ENCODE measurements around the gene MYO1D. TPM values are rescaled to one million over a fixed set of nuclear protein-coding genes. Genes with fewer than 3 reads are reported as not detected.
"Not testable (repeated sequence)": the region's sequence is repeated elsewhere in the genome, so short reads cannot be mapped to it uniquely, and the experiment has no call there.

Gene MYO1D
- total RNA-seq, 2 donors from 2014 or later: 14.7 to 22.6 TPM

- H3K27me3 Mint-ChIP-seq (ENCODE audit: low read depth): no peaks in the 10 kb centered on the region
- H3K9me3 Mint-ChIP-seq: no peaks in the 10 kb centered on the region
- ATAC-seq (replicated peaks in 1 of 2) (no peak), DNase-seq (no peak)
- no peak overlapping the region for H3K4me3 Mint-ChIP-seq
- H3K36me3 Mint-ChIP-seq (ENCODE audit: insufficient read depth in 2 of 2): peaks cover 15 to 44% of the 10 kb centered on the region in 2 donors
- peaks cover 31% of the 10 kb centered on the region for H3K4me1 Mint-ChIP-seq (ENCODE audit: low read depth)
- H3K27ac Mint-ChIP-seq: peak overlapping the region; percentile 36
These were observed 423.6 kb downstream of the MYO1D start for GRCh38 chr17:32453370-32453769.

GRCh38 chr17:32452281-32452680, 424.6 kb downstream of the MYO1D start:
- Mint-ChIP-seq H3K4me3 (no peak overlapping the region), H3K27me3 (ENCODE audit: low read depth) (no peaks in the 10 kb centered on the region), H3K36me3 (ENCODE audit: insufficient read depth in 2 of 2) (peaks cover 16 to 40% of the 10 kb centered on the region in 2 donors), H3K9me3 (no peaks in the 10 kb centered on the region), H3K27ac (peak overlapping the region; percentile 90), H3K4me1 (ENCODE audit: low read depth) (peaks cover 27% of the 10 kb centered on the region)
- DNase-seq (no peak), ATAC-seq (replicated peaks in 1 of 2) (no peak)

- H3K4me3 Mint-ChIP-seq: no peak overlapping the region
- no peaks in the 10 kb centered on the region for H3K27me3 Mint-ChIP-seq (ENCODE audit: low read depth)
- peak overlapping the region; percentile 90 for H3K27ac Mint-ChIP-seq
- DNase-seq (no peak), ATAC-seq (replicated peaks in 1 of 2) (no peak)
- H3K4me1 Mint-ChIP-seq (ENCODE audit: low read depth): peaks cover 27% of the 10 kb centered on the region
- no peaks in the 10 kb centered on the region for H3K9me3 Mint-ChIP-seq
- peaks cover 19 to 43% of the 10 kb centered on the region in 2 donors for H3K36me3 Mint-ChIP-seq (ENCODE audit: insufficient read depth in 2 of 2)
These were observed 425.0 kb downstream of the MYO1D start for GRCh38 chr17:32451879-32452278.

- H3K27ac Mint-ChIP-seq: peak overlapping the region; percentile 94
- peaks cover 22 to 46% of the 10 kb centered on the region in 2 donors for H3K36me3 Mint-ChIP-seq (ENCODE audit: insufficient read depth in 2 of 2)
- H3K4me1 Mint-ChIP-seq (ENCODE audit: low read depth): peaks cover 41% of the 10 kb centered on the region
- not testable (repeated sequence) for DNase-seq; H3K4me3 Mint-ChIP-seq; H3K9me3 Mint-ChIP-seq; ATAC-seq (replicated peaks in 1 of 2); H3K27me3 Mint-ChIP-seq (ENCODE audit: low read depth)
These were observed 426.5 kb downstream of the MYO1D start for GRCh38 chr17:32450379-32450778.

GRCh38 chr17:32449963-32450362, 427.0 kb downstream of the MYO1D start:
- no peaks in the 10 kb centered on the region for H3K9me3 Mint-ChIP-seq
- DNase-seq (no peak), ATAC-seq (replicated peaks in 1 of 2) (no peak)
- peak overlapping the region; percentile 70 for H3K27ac Mint-ChIP-seq
- peaks cover 40% of the 10 kb centered on the region for H3K4me1 Mint-ChIP-seq (ENCODE audit: low read depth)
- H3K36me3 Mint-ChIP-seq (ENCODE audit: insufficient read depth in 2 of 2): peaks cover 21 to 44% of the 10 kb centered on the region in 2 donors
- no peak overlapping the region for H3K4me3 Mint-ChIP-seq
- no peaks in the 10 kb centered on the region for H3K27me3 Mint-ChIP-seq (ENCODE audit: low read depth)

GRCh38 chr17:32446949-32447348, 430.0 kb downstream of the MYO1D start:
- no peak for ATAC-seq (replicated peaks in 1 of 2)
- Mint-ChIP-seq H3K36me3 (ENCODE audit: insufficient read depth in 2 of 2) (peaks cover 18 to 27% of the 10 kb centered on the region in 2 donors), H3K4me3 (peak overlapping the region; percentile 96 to 97), H3K4me1 (ENCODE audit: low read depth) (peaks cover 40% of the 10 kb centered on the region), H3K27ac (peak overlapping the region; percentile 97), H3K27me3 (ENCODE audit: low read depth) (peaks cover 6% of the 10 kb centered on the region), H3K9me3 (no peaks in the 10 kb centered on the region)
- no peak for DNase-seq

GRCh38 chr17:32445971-32446370, 431.0 kb downstream of the MYO1D start:
- Mint-ChIP-seq H3K9me3 (no peaks in the 10 kb centered on the region), H3K27ac (peak overlapping the region; percentile 97), H3K27me3 (ENCODE audit: low read depth) (peaks cover 9% of the 10 kb centered on the region), H3K4me1 (ENCODE audit: low read depth) (peaks cover 44% of the 10 kb centered on the region), H3K4me3 (peak overlapping the region; percentile 96 to 97), H3K36me3 (ENCODE audit: insufficient read depth in 2 of 2) (peaks cover 18 to 25% of the 10 kb centered on the region in 2 donors)
- DNase-seq (no peak), ATAC-seq (replicated peaks in 1 of 2) (no peak)

GRCh38 chr17:32445497-32445896, 431.4 kb downstream of the MYO1D start:
- no peaks in the 10 kb centered on the region for H3K9me3 Mint-ChIP-seq
- H3K27ac Mint-ChIP-seq: peak overlapping the region; percentile 97
- H3K4me1 Mint-ChIP-seq (ENCODE audit: low read depth): peaks cover 48% of the 10 kb centered on the region
- peaks cover 10% of the 10 kb centered on the region for H3K27me3 Mint-ChIP-seq (ENCODE audit: low read depth)
- no peak for DNase-seq
- ATAC-seq (replicated peaks in 1 of 2): no peak
- peaks cover 16 to 20% of the 10 kb centered on the region in 2 donors for H3K36me3 Mint-ChIP-seq (ENCODE audit: insufficient read depth in 2 of 2)
- H3K4me3 Mint-ChIP-seq: peak overlapping the region; percentile 96 to 97

GRCh38 chr17:32445074-32445415, 431.9 kb downstream of the MYO1D start:
- peaks cover 10% of the 10 kb centered on the region for H3K27me3 Mint-ChIP-seq (ENCODE audit: low read depth)
- H3K4me1 Mint-ChIP-seq (ENCODE audit: low read depth): peaks cover 48% of the 10 kb centered on the region
- H3K9me3 Mint-ChIP-seq: no peaks in the 10 kb centered on the region
- H3K4me3 Mint-ChIP-seq: peak overlapping the region; percentile 96 to 97
- ATAC-seq (replicated peaks in 1 of 2) (peak; percentile 23 to 38), DNase-seq (peak; percentile 48 to 51)
- H3K27ac Mint-ChIP-seq: peak overlapping the region; percentile 97
- peaks cover 15 to 19% of the 10 kb centered on the region in 2 donors for H3K36me3 Mint-ChIP-seq (ENCODE audit: insufficient read depth in 2 of 2)

GRCh38 chr17:32444301-32445073, 432.4 kb downstream of the MYO1D start, which contains the start of gene PSMD11:
TSS of gene PSMD11 (plus strand) at chr17:32444510. CDS start at chr17:32444524, 14 bp downstream.
- peaks cover 45% of the 10 kb centered on the region for H3K4me1 Mint-ChIP-seq (ENCODE audit: low read depth)

GRCh38 chr17:32443827-32444300, 433.1 kb downstream of the MYO1D start:
- no peaks in the 10 kb centered on the region for H3K9me3 Mint-ChIP-seq
- peak overlapping the region; percentile 96 to 97 for H3K4me3 Mint-ChIP-seq
- DNase-seq (no peak), ATAC-seq (replicated peaks in 1 of 2) (no peak)
- H3K4me1 Mint-ChIP-seq (ENCODE audit: low read depth): peaks cover 43% of the 10 kb centered on the region
- H3K27me3 Mint-ChIP-seq (ENCODE audit: low read depth): peaks cover 10% of the 10 kb centered on the region
- peaks cover 12 to 14% of the 10 kb centered on the region in 2 donors for H3K36me3 Mint-ChIP-seq (ENCODE audit: insufficient read depth in 2 of 2)
- H3K27ac Mint-ChIP-seq: no peak overlapping the region

More at GRCh38 chr17:32444301-32445073, 432.4 kb downstream of the MYO1D start, which contains the start of gene PSMD11:
- DNase-seq (peak; percentile 99), ATAC-seq (replicated peaks in 1 of 2) (peak; percentile 94 to 95)
- Mint-ChIP-seq H3K9me3 (no peaks in the 10 kb centered on the region), H3K4me3 (peak within 1 kb of the TSS; percentile 96 to 97), H3K36me3 (ENCODE audit: insufficient read depth in 2 of 2) (peaks cover 12 to 16% of the 10 kb centered on the region in 2 donors), H3K27ac (peak within 1 kb of the TSS; percentile 97), H3K27me3 (ENCODE audit: low read depth) (peaks cover 10% of the 10 kb centered on the region)

All from activated T-cell treated with anti-CD3 and anti-CD28 coated beads, Interleukin-2, amount 50 U/mL, for 72 hours (primary cell).